ENCODE measurements around the gene PLXNA2.

The PLXNA2 gene

DNA sequence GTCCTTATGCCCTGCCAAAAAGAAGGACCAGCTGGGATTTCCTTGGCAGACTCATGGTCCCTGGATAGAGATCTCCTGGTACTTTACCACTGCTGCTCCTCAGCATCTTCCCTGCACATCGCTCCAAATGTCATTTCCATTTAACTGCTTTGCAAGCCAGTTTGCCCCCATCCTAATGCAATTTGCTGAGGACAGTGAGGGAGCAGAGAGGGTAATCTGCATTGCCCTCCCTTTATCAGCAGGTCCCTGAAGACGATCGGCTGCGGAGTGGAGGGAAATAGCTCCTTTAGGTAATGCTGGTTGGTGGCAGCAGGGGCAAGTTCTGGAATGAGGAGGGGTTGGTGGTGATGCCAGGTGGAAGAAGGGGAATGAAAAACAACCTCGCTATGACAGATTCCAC, 2.7 kb downstream of the PLXNA2 start:
- Histone ChIP-seq H3K36me3 (ENCODE audit: control insufficient read depth, insufficient read depth, low read length) (no peaks in the 10 kb centered on the region; the same call in 1 of the 2 replicates), H3K27me3 (ENCODE audit: control insufficient read depth, insufficient read depth, low read length) (peaks cover 69% of the 10 kb centered on the region), H3K4me1 (ENCODE audit: control insufficient read depth, insufficient read depth, low read length) (peaks cover 41% of the 10 kb centered on the region; the same call in 1 of the 2 replicates), H3K9ac (ENCODE audit: low read length) (peak overlapping the region; percentile 80), H3K4me3 (ENCODE audit: low read depth, low read length) (peak overlapping the region; percentile 76; the same call in 1 of the 2 replicates), H3K27ac (ENCODE audit: low read depth, low read length) (no peak overlapping the region), H3K9me3 (ENCODE audit: control insufficient read depth, insufficient read depth, low read depth, low read length) (no peaks in the 10 kb centered on the region)

DNA sequence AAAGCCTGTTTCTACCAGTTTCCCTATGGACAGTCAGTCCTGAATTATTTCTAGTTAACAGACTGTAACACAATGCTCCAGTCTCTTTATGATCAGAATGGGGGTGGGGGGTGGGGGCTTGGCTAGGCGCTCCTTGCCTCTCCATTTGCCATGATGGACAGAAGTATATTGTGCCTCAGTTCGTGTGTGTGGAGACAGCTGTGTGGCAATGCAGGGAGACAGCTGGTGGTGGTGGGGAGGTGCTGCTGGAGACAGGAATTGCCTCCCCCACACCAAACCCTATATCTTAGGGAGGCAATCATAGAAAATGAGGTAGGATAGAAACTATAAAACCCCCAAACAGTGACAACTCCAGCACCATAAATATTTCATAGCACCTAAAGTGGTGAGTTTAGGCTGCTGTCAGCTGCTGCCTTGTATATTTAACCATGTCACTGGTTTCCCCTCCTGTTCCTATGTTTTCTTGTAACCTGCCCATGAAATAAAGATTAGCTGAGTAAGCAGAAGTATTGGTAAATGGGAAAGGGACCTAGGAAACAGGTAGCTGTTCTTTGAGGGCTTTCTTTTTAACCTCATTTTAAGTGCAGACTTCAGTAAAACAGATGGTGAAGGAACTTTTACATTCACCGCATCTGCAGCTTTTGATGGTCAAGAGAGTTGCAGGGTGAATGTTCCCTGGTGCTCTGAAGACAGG, 3.4 kb downstream of the PLXNA2 start:
- Histone ChIP-seq H3K36me3 (ENCODE audit: control insufficient read depth, insufficient read depth, low read length) (no peaks in the 10 kb centered on the region; the same call in 1 of the 2 replicates), H3K9ac (ENCODE audit: low read length) (no peak overlapping the region), H3K27me3 (ENCODE audit: control insufficient read depth, insufficient read depth, low read length) (peaks cover 63% of the 10 kb centered on the region), H3K4me1 (ENCODE audit: control insufficient read depth, insufficient read depth, low read length) (peaks cover 48% of the 10 kb centered on the region), H3K9me3 (ENCODE audit: control insufficient read depth, insufficient read depth, low read depth, low read length) (no peaks in the 10 kb centered on the region), H3K27ac (ENCODE audit: low read depth, low read length) (no peak overlapping the region), H3K4me3 (ENCODE audit: low read depth, low read length) (peak overlapping the region; percentile 76; the same call in 1 of the 2 replicates)

DNA sequence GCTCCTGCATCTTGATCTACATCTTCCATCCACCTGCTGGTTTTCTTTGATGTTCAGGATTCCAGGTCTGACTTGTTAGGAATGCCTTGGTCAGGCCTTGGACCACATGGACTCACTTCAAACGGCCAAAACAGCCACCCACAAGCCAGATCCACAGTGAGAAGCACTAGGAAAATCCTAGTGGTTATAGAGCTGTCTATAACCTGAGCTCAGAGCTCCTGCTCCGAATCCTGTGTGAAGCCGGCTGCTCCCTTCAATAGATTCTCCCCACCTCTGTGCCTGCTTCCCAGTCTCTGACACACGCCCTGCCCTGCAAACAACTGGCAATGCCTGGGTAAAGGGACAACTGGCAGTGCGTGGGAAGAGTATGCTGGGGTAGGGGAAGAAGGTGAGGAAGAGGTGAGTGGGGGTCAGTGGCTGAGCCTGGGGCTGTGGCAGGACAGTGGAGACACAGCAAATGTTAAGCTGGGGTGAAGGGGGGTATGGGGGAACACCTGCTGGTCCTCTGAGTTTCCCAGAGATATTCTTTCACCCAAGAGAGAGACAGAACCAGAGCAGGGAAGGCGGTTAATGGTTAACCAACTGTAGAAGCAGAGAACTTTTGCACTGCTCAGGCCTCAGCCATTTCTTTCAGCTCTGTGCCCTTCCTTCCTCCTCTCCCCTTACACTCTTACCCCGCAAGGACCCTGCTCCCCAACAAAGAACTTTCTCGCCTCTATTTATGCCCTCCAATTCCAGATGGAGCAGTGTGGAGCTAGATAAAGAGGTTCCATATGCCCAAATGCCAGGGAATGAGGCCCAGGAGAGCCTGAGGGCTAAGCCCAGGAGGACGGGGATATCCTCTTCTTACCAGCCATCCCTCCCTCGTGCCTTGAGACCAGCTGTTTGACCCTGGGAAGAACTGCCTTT, 4.5 kb downstream of the PLXNA2 start:
- Histone ChIP-seq H3K4me1 (ENCODE audit: control insufficient read depth, insufficient read depth, low read length) (peaks cover 48% of the 10 kb centered on the region), H3K4me3 (ENCODE audit: low read depth, low read length) (no peak overlapping the region; the same call in 1 of the 2 replicates), H3K36me3 (ENCODE audit: control insufficient read depth, insufficient read depth, low read length) (no peaks in the 10 kb centered on the region; the same call in 1 of the 2 replicates), H3K9ac (ENCODE audit: low read length) (no peak overlapping the region), H3K9me3 (ENCODE audit: control insufficient read depth, insufficient read depth, low read depth, low read length) (no peaks in the 10 kb centered on the region), H3K27me3 (ENCODE audit: control insufficient read depth, insufficient read depth, low read length) (peaks cover 55% of the 10 kb centered on the region), H3K27ac (ENCODE audit: low read depth, low read length) (no peak overlapping the region)

DNA sequence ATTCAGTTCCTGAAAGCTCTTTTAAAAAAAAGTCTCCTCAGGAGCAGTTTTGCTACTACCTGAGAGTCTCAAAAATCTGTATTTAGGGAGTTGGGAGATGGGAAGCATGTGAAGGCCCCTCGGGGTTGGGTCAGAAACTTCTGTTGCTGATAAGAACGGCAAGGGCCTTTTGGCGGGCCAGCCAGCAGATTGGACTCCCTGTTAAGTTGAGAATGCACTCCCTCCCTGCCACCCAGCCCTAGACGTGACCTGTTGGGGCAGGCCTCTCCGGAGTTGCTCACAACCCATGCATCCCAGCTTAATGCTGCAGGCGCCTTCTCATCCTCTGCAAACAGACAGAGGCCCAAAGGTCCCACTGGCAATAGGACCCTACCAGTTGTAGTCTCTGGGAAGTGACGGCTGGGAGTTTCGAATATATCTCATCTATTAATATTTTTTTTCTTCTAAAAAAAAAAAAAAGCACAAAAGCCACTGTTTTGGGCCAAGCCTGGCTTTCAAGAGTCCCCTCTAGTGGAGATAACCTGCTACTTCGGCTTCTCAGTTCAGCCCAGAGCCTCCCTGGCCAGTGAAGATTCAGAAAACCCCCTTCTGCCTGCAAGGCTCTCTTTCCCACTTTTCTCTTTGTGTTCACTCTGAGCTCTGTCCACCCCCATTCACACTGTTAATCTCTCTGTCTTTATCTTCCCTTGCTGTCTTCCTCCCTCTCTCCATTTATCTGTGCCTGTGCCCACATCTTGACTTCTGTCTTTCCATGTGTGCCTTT, 5.3 kb downstream of the PLXNA2 start:
- Histone ChIP-seq H3K4me1 (ENCODE audit: control insufficient read depth, insufficient read depth, low read length) (peaks cover 51% of the 10 kb centered on the region), H3K36me3 (ENCODE audit: control insufficient read depth, insufficient read depth, low read length) (no peaks in the 10 kb centered on the region; the same call in 1 of the 2 replicates), H3K27ac (ENCODE audit: low read depth, low read length) (no peak overlapping the region), H3K9ac (ENCODE audit: low read length) (no peak overlapping the region), H3K9me3 (ENCODE audit: control insufficient read depth, insufficient read depth, low read depth, low read length) (no peaks in the 10 kb centered on the region), H3K27me3 (ENCODE audit: control insufficient read depth, insufficient read depth, low read length) (peaks cover 50% of the 10 kb centered on the region), H3K4me3 (ENCODE audit: low read depth, low read length) (no peak overlapping the region; the same call in 1 of the 2 replicates)

DNA sequence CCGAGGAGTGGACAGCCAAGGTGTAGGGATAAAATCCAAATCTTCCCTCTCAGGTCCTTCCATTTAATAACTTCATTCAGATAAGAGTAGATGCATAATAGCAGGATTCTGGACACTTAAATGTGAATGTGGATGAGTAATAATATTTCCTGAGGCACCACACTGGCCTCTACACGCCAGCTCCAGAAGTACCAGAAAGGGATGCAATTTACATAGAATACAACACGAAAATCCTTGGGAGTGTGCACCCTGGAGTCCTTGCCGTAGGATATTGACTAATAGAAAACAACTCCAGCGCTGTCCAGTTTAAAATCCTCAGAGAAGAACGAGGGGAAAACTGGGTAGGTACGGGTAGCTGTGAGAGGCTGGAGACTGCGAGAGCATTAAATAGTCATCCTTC, 6.9 kb downstream of the PLXNA2 start:
- Histone ChIP-seq H3K9ac (ENCODE audit: low read length) (no peak overlapping the region), H3K4me1 (ENCODE audit: control insufficient read depth, insufficient read depth, low read length) (peaks cover 68% of the 10 kb centered on the region), H3K27ac (ENCODE audit: low read depth, low read length) (no peak overlapping the region), H3K27me3 (ENCODE audit: control insufficient read depth, insufficient read depth, low read length) (peaks cover 34% of the 10 kb centered on the region), H3K9me3 (ENCODE audit: control insufficient read depth, insufficient read depth, low read depth, low read length) (no peaks in the 10 kb centered on the region), H3K4me3 (ENCODE audit: low read depth, low read length) (no peak overlapping the region), H3K36me3 (ENCODE audit: control insufficient read depth, insufficient read depth, low read length) (no peaks in the 10 kb centered on the region; the same call in 1 of the 2 replicates)

DNA sequence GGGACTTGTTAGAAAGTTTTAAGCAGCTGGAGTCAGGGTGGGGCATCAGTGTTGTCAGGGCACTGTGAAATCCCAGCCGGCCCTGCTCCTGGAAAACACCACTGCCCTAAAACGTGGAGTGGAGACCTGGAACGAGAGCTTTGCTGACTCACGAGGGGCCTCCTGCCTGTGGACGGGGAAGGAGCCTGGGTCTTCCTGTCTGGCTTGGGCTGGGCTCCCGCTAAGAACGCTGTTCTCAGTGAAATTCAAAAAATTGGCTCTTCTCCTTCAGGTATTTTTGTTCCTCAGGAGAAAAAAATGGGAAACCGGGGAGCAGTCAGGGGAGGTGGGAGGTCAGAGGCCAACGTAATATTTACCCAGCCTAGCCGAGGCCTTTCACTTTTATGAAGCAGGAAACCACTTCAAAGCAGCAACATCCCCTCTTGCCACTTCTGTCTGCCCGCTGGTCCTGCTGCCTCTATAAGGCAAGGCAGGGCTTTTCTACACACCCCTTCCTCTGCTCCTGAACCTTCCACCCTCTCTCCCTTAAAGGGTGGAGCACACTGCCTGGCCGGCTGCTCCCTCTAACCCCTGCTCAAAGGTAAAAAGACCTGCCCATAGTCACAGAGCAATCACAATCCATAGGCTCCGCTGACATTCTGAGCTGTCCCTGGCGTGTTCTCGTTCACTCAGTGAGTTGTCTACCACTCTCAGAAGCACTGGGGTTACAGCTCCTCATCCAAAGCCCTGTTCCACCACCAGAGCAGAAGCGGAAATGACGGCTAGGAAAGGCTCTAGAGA, 8.0 kb downstream of the PLXNA2 start:
- Histone ChIP-seq H3K36me3 (ENCODE audit: control insufficient read depth, insufficient read depth, low read length) (no peaks in the 10 kb centered on the region; the same call in 1 of the 2 replicates), H3K9ac (ENCODE audit: low read length) (peak overlapping the region; percentile 59), H3K4me1 (ENCODE audit: control insufficient read depth, insufficient read depth, low read length) (peaks cover 74% of the 10 kb centered on the region), H3K27me3 (ENCODE audit: control insufficient read depth, insufficient read depth, low read length) (peaks cover 23% of the 10 kb centered on the region), H3K9me3 (ENCODE audit: control insufficient read depth, insufficient read depth, low read depth, low read length) (no peaks in the 10 kb centered on the region), H3K27ac (ENCODE audit: low read depth, low read length) (peak overlapping the region; percentile 42; the same call in 1 of the 2 replicates), H3K4me3 (ENCODE audit: low read depth, low read length) (no peak overlapping the region; the same call in 1 of the 2 replicates)

DNA sequence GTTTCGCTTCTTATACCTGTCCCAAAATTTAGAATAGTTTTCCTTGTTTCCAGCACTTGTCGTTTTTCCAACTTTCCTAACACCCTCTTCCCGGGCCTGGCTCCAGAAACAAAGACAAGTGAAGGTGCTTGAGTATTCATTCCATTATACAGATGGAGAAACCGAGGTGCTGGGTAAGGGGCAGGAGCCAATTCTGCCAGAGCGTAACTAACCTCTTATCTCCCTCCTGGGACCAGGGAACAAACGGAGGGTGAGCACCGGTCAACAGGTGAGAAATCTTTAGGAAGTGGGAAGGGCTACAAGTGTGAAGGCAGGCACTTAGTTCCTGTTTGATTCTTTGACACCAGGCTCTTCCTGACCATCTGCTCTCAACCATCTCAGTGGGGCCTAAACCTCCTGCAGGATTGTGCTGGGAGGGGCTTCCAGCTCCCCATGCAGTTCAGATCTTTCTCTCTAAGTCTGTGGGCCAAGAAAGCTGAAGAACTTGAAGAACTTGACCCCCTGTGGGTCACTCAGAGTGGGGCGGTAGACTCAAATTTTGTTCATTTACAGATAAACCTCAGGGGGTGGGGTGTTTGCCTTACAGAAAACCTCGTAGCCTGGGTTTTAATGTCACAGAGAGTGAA, 8.7 kb downstream of the PLXNA2 start:
- peak overlapping the region; percentile 42; the same call in 1 of the 2 replicates for H3K27ac ChIP-seq (ENCODE audit: low read depth, low read length)
- H3K4me1 ChIP-seq (ENCODE audit: control insufficient read depth, insufficient read depth, low read length), result peaks cover 80% of the 10 kb centered on the region
- H3K4me3 ChIP-seq (ENCODE audit: low read depth, low read length), result no peak overlapping the region

DNA sequence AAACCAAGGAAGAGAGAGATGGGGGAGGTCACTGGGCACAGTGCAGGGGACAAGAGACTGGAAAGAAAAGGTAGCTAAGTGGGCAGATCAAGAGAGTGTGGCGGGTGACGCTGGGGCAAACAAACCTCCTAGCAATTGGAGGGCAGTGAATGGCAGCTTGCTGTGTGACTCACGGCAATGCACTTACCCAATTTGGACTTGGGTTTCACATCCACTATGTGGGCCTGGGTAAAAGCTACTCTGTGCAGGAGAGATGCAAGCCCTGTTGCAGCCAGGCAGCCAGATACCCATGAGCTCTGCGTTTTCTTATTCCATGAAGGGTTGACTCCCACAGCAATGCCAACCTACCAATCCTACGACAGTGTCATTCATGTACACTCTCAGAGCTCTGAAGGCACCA, 9.5 kb downstream of the PLXNA2 start:
- Histone ChIP-seq H3K4me3 (ENCODE audit: low read depth, low read length) (no peak overlapping the region), H3K27me3 (ENCODE audit: control insufficient read depth, insufficient read depth, low read length) (peaks cover 8% of the 10 kb centered on the region; the same call in 1 of the 2 replicates), H3K36me3 (ENCODE audit: control insufficient read depth, insufficient read depth, low read length) (no peaks in the 10 kb centered on the region; the same call in 1 of the 2 replicates), H3K9ac (ENCODE audit: low read length) (peak overlapping the region; percentile 13), H3K9me3 (ENCODE audit: control insufficient read depth, insufficient read depth, low read depth, low read length) (no peaks in the 10 kb centered on the region), H3K4me1 (ENCODE audit: control insufficient read depth, insufficient read depth, low read length) (peaks cover 80% of the 10 kb centered on the region), H3K27ac (ENCODE audit: low read depth, low read length) (no peak overlapping the region)

More for the DNA sequence above, 8.7 kb downstream of the PLXNA2 start:
- Histone ChIP-seq H3K27me3 (ENCODE audit: control insufficient read depth, insufficient read depth, low read length) (peaks cover 16% of the 10 kb centered on the region), H3K9me3 (ENCODE audit: control insufficient read depth, insufficient read depth, low read depth, low read length) (no peaks in the 10 kb centered on the region), H3K9ac (ENCODE audit: low read length) (peak overlapping the region; percentile 59), H3K36me3 (ENCODE audit: control insufficient read depth, insufficient read depth, low read length) (no peaks in the 10 kb centered on the region; the same call in 1 of the 2 replicates)

DNA sequence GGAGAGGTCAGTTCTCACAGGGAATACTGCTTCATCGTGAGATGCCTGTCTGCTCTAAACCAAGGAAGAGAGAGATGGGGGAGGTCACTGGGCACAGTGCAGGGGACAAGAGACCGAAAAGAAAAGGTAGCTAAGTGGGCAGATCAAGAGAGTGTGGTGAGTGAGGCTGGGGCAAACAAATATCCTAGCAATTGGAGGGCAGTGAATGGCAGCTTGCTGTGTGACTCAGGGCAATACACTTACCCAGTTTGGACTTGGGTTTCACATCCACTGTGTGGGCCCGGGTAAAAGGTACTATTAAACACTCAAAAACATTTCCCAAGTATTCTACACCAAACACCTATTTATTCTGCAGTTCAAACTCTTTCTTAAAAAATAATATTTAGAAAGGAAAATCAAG, 10.2 kb downstream of the PLXNA2 start:
- Histone ChIP-seq H3K9ac (ENCODE audit: low read length) (no peak overlapping the region), H3K9me3 (ENCODE audit: control insufficient read depth, insufficient read depth, low read depth, low read length) (no peaks in the 10 kb centered on the region), H3K27ac (ENCODE audit: low read depth, low read length) (no peak overlapping the region), H3K36me3 (ENCODE audit: control insufficient read depth, insufficient read depth, low read length) (no peaks in the 10 kb centered on the region; the same call in 1 of the 2 replicates), H3K4me3 (ENCODE audit: low read depth, low read length) (no peak overlapping the region), H3K4me1 (ENCODE audit: control insufficient read depth, insufficient read depth, low read length) (peaks cover 73% of the 10 kb centered on the region), H3K27me3 (ENCODE audit: control insufficient read depth, insufficient read depth, low read length) (0 out of 2 replicates have a peak, but pooled peaks cover 2% of the 10 kb centered on the region)

All from HUES6 (cell line).